K562 (cell line): ENCODE data around the gene CCDC196. TPM values are rescaled to one million over a fixed set of nuclear protein-coding genes. Genes with fewer than 3 reads are reported as not detected.

Experiments
- CTBP1 ChIP-seq: fragments of 450-650 bp; IDR thresholded peaks from 2 replicates; pipeline ENCODE4 v1.6.1; 2016; ENCODE audit warnings: borderline replicate concordance
- CXXC5 ChIP-seq: fragments of 250-450 bp; sonication (Bioruptor Pico); IDR thresholded peaks from 2 replicates; pipeline ENCODE4 v1.8.0; 2022; ENCODE audit warnings: inconsistent platforms, mild to moderate bottlenecking, moderate library complexity
- EP300 ChIP-seq: IDR thresholded peaks from 2 replicates; pipeline ENCODE4 v1.6.1; 2012; ENCODE audit warnings: low read length, improper control_type of control experiment
- KLF16 ChIP-seq: IDR thresholded peaks from 2 replicates; pipeline ENCODE4 v1.6.1; 2016; ENCODE audit warnings: antibody characterized with exemption
- NFIX ChIP-seq: fragments of 250-450 bp; sonication (Bioruptor Pico); IDR thresholded peaks from 2 replicates; pipeline ENCODE4 v1.4.0; 2020; ENCODE audit warnings: low read depth, mild to moderate bottlenecking, moderate library complexity
- TAL1 ChIP-seq: fragments of 450-650 bp; IDR thresholded peaks from 2 replicates; pipeline ENCODE4 v1.6.1; 2016; ENCODE audit warnings: mild to moderate bottlenecking
- U2AF2 ChIP-seq: fragments of 200-400 bp; formaldehyde crosslinking; optimal IDR thresholded peaks from 2 replicates; pipeline ENCODE3; 2017; ENCODE audit warnings: low read depth, mild to moderate bottlenecking, low read length
- ZNF23 ChIP-seq: fragments of 250-450 bp; sonication (Bioruptor Pico); IDR thresholded peaks from 2 replicates; pipeline ENCODE4 v1.4.0; 2020; ENCODE audit warnings: mild to moderate bottlenecking
- ZNF311 ChIP-seq: fragments of 250-450 bp; sonication (Bioruptor Pico); IDR thresholded peaks from 2 replicates; pipeline ENCODE4 v1.4.0; 2020; ENCODE audit warnings: mild to moderate bottlenecking, moderate library complexity
- polyA plus RNA-seq, 8 experiments: library from polyadenylated mRNA; depleted of rRNA in 4 of 8; stranded (reverse) in 5 of 8; unstranded in 3 of 8; fragments of >200 nt; fragmentation: Nextera tagmentation in 2 of 8; fragmentation: Illumina TruSeq in 1 of 8; extraction: Ambion mirVana in 2 of 8; extraction: Trizol in 1 of 8; gene quantifications; 2 replicates each; pipeline versions ENCODE4 v1.2.1 to v1.2.3, GENCODE V29; 2011 to 2014; ENCODE audit warnings: inconsistent platforms in 1 of 8, missing spikeins in 1 of 8
- total RNA-seq, 7 experiments: library from RNA; depleted of rRNA in 6 of 7; stranded (reverse); fragments of >200 nt in 6 of 7; fragmentation: Illumina TruSeq in 2 of 7; extraction: Trizol in 2 of 7; gene quantifications; 2 replicates each; pipeline versions ENCODE4 v1.2.1 to v1.2.3, GENCODE V29; 2011 to 2021; ENCODE audit warnings: low replicate concordance in 1 of 7
- TF ChIP-seq, protein P1 (sequence below), 2 experiments: fragments of 450-650 bp in 1 of 2; sonication (generic) in 1 of 2; formaldehyde crosslinking in 1 of 2; IDR thresholded peaks; 2 replicates each; pipeline versions ENCODE4 v1.7.1 to v1.9.0; 2016 to 2022; ENCODE audit warnings: inconsistent platforms in 1 of 2, mild to moderate bottlenecking in 1 of 2, missing genetic modification reagents in 1 of 2
- TF ChIP-seq, protein P2 (sequence below): IDR thresholded peaks from 2 replicates; pipeline ENCODE4 v1.6.1; 2012; ENCODE audit warnings: low read depth, low read length, improper control_type of control experiment, borderline replicate concordance
- TF ChIP-seq, protein P3 (sequence below): fragments of 250-450 bp; sonication (Bioruptor Pico); IDR thresholded peaks from 2 replicates; pipeline ENCODE4 v1.5.0; 2021
- TF ChIP-seq, protein P4 (sequence below): fragments of 250-450 bp; sonication (Bioruptor Pico); IDR thresholded peaks from 2 replicates; pipeline ENCODE4 v1.5.0; 2021; ENCODE audit warnings: mild to moderate bottlenecking, moderate library complexity

Gene CCDC196
- total and polyA plus RNA-seq, 9 of the 15 experiments (the other 6 are each of a cell fraction or from before 2014, with no cell fraction given), result not detected

DNA sequence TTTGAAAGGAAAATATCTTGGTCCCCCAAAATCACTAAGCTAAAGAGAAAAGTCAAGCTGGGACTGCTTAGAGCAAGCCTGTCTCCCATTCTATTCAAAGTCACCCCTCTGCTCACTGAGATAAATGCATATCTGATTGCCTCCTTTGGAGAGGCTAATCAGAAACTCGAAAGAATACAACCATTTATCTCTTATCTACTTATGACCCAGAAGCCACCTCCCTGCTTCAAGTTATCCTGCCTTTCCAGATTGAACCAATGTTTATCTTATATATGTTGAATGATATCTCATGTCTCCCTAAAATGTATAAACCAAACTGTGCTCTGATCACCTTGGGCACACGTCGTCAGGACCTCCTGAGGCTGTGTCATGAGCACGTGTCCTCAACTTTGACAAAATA, 14.6 kb upstream of the CCDC196 start (continued):
- TF ChIP-seq, protein P1, sequence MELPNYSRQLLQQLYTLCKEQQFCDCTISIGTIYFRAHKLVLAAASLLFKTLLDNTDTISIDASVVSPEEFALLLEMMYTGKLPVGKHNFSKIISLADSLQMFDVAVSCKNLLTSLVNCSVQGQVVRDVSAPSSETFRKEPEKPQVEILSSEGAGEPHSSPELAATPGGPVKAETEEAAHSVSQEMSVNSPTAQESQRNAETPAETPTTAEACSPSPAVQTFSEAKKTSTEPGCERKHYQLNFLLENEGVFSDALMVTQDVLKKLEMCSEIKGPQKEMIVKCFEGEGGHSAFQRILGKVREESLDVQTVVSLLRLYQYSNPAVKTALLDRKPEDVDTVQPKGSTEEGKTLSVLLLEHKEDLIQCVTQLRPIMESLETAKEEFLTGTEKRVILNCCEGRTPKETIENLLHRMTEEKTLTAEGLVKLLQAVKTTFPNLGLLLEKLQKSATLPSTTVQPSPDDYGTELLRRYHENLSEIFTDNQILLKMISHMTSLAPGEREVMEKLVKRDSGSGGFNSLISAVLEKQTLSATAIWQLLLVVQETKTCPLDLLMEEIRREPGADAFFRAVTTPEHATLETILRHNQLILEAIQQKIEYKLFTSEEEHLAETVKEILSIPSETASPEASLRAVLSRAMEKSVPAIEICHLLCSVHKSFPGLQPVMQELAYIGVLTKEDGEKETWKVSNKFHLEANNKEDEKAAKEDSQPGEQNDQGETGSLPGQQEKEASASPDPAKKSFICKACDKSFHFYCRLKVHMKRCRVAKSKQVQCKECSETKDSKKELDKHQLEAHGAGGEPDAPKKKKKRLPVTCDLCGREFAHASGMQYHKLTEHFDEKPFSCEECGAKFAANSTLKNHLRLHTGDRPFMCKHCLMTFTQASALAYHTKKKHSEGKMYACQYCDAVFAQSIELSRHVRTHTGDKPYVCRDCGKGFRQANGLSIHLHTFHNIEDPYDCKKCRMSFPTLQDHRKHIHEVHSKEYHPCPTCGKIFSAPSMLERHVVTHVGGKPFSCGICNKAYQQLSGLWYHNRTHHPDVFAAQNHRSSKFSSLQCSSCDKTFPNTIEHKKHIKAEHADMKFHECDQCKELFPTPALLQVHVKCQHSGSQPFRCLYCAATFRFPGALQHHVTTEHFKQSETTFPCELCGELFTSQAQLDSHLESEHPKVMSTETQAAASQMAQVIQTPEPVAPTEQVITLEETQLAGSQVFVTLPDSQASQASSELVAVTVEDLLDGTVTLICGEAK (IDR thresholded peaks at IDR 0.05), result no peak
- TF ChIP-seq, protein P1 (CRISPR knock-in tag; IDR thresholded peaks at IDR 0.05), result no peak
- TF ChIP-seq, protein P2, sequence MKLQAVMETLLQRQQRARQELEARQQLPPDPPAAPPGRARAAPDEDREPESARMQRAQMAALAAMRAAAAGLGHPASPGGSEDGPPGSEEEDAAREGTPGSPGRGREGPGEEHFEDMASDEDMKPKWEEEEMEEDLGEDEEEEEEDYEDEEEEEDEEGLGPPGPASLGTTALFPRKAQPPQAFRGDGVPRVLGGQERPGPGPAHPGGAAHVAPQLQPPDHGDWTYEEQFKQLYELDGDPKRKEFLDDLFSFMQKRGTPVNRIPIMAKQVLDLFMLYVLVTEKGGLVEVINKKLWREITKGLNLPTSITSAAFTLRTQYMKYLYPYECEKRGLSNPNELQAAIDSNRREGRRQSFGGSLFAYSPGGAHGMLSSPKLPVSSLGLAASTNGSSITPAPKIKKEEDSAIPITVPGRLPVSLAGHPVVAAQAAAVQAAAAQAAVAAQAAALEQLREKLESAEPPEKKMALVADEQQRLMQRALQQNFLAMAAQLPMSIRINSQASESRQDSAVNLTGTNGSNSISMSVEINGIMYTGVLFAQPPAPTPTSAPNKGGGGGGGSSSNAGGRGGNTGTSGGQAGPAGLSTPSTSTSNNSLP, result no peak
- TF ChIP-seq ZNF311 (CRISPR knock-in tag) (no peak), CXXC5 (CRISPR knock-in tag) (no peak), EP300 (peak; percentile 66), NFIX (CRISPR knock-in tag) (no peak), CTBP1 (0 out of 2 replicates have a peak, but pooled peaks have one; percentile 24), KLF16 (0 out of 2 replicates have a peak, but pooled peaks have one; percentile 39), U2AF2 (no peak), ZNF23 (CRISPR knock-in tag) (no peak), TAL1 (peak; percentile 88)
- TF ChIP-seq, protein P3, sequence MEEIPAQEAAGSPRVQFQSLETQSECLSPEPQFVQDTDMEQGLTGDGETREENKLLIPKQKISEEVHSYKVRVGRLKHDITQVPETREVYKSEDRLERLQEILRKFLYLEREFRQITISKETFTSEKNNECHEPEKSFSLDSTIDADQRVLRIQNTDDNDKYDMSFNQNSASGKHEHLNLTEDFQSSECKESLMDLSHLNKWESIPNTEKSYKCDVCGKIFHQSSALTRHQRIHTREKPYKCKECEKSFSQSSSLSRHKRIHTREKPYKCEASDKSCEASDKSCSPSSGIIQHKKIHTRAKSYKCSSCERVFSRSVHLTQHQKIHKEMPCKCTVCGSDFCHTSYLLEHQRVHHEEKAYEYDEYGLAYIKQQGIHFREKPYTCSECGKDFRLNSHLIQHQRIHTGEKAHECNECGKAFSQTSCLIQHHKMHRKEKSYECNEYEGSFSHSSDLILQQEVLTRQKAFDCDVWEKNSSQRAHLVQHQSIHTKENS (CRISPR knock-in tag), result no peak
- TF ChIP-seq, protein P4, sequence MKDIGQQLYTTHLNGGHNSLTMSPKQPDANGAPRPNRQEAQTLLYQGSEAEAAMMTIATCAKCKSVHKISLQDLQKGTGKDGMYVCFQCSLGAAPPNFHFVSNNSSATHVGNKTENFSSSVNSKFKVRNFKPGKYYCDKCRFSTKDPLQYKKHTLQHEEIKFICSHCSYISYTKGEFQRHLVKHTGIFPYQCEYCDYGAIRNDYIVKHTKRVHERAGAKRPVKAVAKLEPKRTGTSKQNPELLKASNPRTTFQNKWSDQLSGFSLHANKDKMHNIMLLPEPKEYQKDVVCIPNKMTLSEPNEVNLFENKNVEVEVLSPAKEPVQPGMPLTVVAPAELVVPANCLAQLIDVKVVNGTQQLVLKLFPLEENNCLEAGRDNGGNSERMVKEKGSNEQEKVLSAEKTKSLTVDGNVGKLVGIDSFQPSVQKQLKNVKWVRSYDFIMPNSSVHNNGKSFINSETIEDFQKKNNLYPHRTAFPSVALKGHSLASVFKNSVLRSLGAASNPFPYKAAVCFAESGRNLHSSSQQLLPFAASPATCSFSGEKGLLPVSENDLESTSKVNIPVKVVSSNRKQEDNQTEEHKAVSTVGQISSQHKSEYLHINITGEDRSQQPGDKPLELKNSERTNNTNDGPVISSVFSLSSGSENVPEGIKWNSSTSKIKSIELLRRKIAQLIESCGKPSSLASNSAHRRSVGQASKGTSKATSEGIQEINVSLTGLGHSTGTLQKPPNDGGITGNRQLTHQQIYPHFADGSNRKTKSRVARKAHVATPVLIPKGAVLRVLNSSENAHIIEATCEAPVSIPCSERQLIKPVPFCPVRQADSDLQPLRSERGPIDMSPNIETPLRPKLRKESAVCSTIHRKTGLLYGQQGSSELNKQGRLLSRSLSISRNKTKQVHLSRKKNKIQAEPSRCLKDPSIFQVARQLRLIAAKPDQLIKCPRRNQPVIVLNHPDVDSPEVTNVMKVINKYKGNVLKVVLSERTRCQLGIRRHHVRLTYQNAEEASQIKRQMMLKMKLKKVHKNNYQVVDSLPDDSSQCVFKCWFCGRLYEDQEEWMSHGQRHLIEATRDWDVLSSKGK (CRISPR knock-in tag), result no peak
